Right atrium auricular region (tissue), 2 donors: Measurements from ENCODE around the gene CFAP68. TPM values are rescaled to one million over a fixed set of nuclear protein-coding genes. Genes with fewer than 3 reads are reported as not detected.
A peak's percentile ranks its signal among the peaks of the same experiment; 100 is the strongest.

Source experiments
- DNase-seq: peaks from one replicate; pipeline ENCODE4 v3.0.0-alpha.2; 2019; ENCODE audit warnings: low spot score
- H3K27ac ChIP-seq, 2 donors: fragments of 200-600 bp; sonication (generic); 1 replicate in 1 of 2; 2 replicates in 1 of 2; pipeline ENCODE4 v1.5.1; 2016 to 2019
- H3K27me3 ChIP-seq, 2 donors: fragments of 200-600 bp; sonication (generic); one replicate each; pipeline versions ENCODE4 v1.5.1 to v1.6.0; 2017 to 2019
- H3K36me3 ChIP-seq: fragments of 200-600 bp; sonication (generic); one replicate; pipeline ENCODE4 v1.5.1; 2016
- H3K4me1 ChIP-seq, 2 donors: fragments of 200-600 bp; sonication (generic); one replicate each; pipeline versions ENCODE4 v1.5.1 to v1.6.0; 2017 to 2019
- H3K4me3 ChIP-seq, 2 donors: fragments of 200-600 bp; sonication (generic); 1 replicate in 1 of 2; 2 replicates in 1 of 2; pipeline ENCODE4 v1.5.1; 2017 to 2019; ENCODE audit warnings: mild to moderate bottlenecking in 1 of 2, moderate library complexity in 1 of 2
- H3K9me3 ChIP-seq, 2 donors: fragments of 200-600 bp; sonication (generic); one replicate each; pipeline ENCODE4 v1.5.1; 2019
- total RNA-seq, 2 donors: library from RNA; depleted of rRNA; stranded (reverse); fragments of >200 nt; gene quantifications; one replicate each; pipeline ENCODE4 v1.1.0, GENCODE V29; 2016
- TF ChIP-seq, protein P1 (sequence below), 2 donors: fragments of 200-600 bp; sonication (generic); IDR thresholded peaks; one replicate each; pipeline ENCODE4 v1.5.1; 2019; ENCODE audit warnings: antibody characterized with exemption in 2 of 2

The CFAP68 gene
- total RNA-seq, 2 donors from 2014 or later = 27.7 to 40.9 TPM

DNA sequence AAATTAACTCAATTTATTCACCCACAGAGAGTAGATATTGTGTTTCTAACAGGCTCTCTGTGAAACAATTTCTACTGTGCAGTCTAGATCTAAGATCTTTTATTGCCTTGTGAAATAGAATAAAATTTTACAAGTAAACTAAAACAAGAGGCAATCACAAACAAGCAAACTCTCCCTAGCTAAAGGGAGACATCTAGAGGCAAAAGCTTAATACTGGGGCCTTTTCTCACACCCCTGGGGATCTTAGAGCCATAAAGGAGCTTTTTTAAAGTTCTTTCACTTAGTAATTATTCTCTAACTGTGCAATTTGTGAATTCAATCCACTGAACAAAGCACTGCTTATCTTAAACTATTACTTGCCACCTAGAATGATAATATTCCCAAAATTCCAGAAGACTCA lies 27.7 kb upstream of the CFAP68 start:
- Histone ChIP-seq H3K27me3 (no peaks in the 10 kb centered on the region), H3K36me3 (peaks cover 51% of the 10 kb centered on the region), H3K9me3 (no peaks in the 10 kb centered on the region), H3K27ac (no peak overlapping the region), H3K4me3 (no peak overlapping the region), H3K4me1 (no peaks in the 10 kb centered on the region)
- TF ChIP-seq, protein P1, sequence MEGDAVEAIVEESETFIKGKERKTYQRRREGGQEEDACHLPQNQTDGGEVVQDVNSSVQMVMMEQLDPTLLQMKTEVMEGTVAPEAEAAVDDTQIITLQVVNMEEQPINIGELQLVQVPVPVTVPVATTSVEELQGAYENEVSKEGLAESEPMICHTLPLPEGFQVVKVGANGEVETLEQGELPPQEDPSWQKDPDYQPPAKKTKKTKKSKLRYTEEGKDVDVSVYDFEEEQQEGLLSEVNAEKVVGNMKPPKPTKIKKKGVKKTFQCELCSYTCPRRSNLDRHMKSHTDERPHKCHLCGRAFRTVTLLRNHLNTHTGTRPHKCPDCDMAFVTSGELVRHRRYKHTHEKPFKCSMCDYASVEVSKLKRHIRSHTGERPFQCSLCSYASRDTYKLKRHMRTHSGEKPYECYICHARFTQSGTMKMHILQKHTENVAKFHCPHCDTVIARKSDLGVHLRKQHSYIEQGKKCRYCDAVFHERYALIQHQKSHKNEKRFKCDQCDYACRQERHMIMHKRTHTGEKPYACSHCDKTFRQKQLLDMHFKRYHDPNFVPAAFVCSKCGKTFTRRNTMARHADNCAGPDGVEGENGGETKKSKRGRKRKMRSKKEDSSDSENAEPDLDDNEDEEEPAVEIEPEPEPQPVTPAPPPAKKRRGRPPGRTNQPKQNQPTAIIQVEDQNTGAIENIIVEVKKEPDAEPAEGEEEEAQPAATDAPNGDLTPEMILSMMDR (IDR thresholded peaks at IDR 0.05) = peak in 1 of 2 donors; percentile 34
- no peak for DNase-seq

DNA sequence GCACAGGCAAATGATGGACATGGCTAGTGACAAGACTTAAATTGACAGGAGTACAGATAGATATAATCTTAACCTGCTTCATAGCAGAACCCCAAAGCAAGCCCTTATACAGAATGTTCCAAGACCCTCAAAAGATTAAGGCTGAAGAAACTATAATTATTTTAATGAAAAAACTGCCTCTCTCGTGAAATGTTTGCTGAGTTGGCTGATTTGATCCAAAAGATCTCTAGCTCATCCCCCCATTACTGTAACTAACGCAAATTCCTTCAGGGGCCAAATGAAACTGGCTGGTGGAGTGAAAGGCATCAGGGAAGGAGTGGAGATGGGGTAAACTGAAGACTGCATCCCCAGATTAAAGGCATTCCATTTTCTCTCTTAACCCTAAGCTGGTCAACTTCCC lies 27.2 kb upstream of the CFAP68 start:
- Histone ChIP-seq H3K4me3 (no peak overlapping the region), H3K27me3 (no peaks in the 10 kb centered on the region), H3K27ac (no peak overlapping the region), H3K4me1 (no peaks in the 10 kb centered on the region), H3K36me3 (peaks cover 51% of the 10 kb centered on the region), H3K9me3 (no peaks in the 10 kb centered on the region)
- TF ChIP-seq, protein P1 (IDR thresholded peaks at IDR 0.05) = no peak
- no peak for DNase-seq

DNA sequence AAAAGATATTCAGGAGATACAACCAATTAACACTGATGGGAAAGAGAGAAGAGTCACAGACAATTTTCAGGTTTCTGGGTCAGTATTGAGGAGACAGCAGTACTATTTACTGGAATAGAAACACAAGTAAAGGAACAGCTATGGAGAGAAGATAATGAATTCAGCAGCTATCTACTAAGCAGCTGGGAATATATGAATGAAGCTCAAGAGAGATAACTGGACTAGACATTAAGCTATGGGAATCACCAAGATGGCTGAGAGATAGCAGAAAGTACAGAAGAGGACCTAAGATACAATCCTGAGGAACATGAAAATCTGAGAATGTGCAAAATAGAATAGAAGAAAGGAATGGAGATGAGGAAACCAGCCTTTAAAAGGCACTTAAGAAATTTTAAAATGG lies 23.8 kb upstream of the CFAP68 start:
- peaks cover 42% of the 10 kb centered on the region for H3K36me3 ChIP-seq
- TF ChIP-seq, protein P1 (IDR thresholded peaks at IDR 0.05) = no peak
- H3K4me3 ChIP-seq = no peak overlapping the region

DNA sequence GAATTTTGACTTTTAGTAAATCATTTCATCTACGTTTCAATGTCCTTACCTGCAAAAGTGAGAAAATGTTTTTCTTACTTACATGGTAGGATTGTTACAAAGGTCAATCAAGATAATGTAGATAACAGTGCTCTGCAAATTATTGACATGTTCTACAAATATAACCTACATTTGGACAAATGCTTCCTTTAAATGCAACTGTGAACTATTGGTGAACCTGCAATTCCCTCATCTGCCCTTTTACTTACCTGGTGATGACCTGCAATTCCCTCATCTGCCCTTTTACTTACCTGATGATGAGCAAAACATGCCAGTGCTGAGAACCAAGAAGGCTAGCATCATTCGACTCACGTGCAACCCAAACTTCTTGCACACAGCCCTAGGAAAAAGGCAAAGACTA lies 19.1 kb upstream of the CFAP68 start:
- no peak overlapping the region for H3K4me3 ChIP-seq
- H3K4me1 ChIP-seq = no peaks in the 10 kb centered on the region
- TF ChIP-seq, protein P1 (IDR thresholded peaks at IDR 0.05) = no peak
- no peaks in the 10 kb centered on the region for H3K27me3 ChIP-seq
- DNase-seq = no peak
- H3K27ac ChIP-seq = no peak overlapping the region
- peaks cover 30% of the 10 kb centered on the region for H3K36me3 ChIP-seq
- H3K9me3 ChIP-seq = no peaks in the 10 kb centered on the region

More for the DNA sequence above, 23.8 kb upstream of the CFAP68 start:
- no peaks in the 10 kb centered on the region for H3K27me3 ChIP-seq
- no peaks in the 10 kb centered on the region for H3K4me1 ChIP-seq
- DNase-seq = no peak
- H3K9me3 ChIP-seq = no peaks in the 10 kb centered on the region
- H3K27ac ChIP-seq = no peak overlapping the region

DNA sequence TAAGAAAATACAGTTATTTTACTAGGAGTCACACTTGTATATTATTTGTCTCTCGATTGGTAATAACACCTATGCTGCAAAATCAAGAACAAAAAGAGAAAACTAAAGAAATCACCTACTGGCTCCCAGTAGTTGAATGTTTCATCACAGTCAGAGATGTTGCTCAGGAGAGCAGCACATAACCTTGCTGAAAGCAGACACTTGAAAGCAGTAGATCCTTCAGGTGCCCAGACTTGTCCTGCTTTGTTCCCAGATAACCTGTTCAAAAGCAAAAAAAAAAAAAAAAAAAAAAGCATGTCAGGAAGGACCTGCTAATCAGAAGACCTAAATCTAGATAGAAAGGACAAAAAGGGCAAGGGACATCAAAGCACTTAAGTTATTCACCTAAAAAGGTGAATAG lies 9.2 kb upstream of the CFAP68 start:
- Histone ChIP-seq H3K4me3 (no peak overlapping the region), H3K4me1 (peaks cover 0 to 6% of the 10 kb centered on the region in 2 donors), H3K27me3 (no peaks in the 10 kb centered on the region), H3K27ac (no peak overlapping the region), H3K9me3 (no peaks in the 10 kb centered on the region), H3K36me3 (peaks cover 7% of the 10 kb centered on the region)
- no peak for DNase-seq
- TF ChIP-seq, protein P1 (IDR thresholded peaks at IDR 0.05) = no peak

DNA sequence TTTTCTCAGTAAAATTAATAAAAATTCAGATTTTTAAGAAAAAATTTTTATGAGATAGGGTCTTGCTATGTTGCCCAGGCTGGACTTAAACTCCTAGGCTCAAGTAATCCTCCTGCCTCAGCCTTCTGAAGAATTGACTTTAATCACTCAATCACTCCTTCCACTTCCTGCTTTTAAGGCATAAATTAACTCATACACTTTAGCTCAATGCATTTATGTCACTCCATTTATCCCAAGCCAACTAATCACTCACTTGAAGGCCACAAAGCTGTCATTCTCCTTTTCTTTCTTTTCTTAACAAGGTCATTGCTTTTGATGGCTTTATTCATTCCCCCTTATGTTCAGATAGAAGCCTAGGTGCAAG lies 8.8 kb upstream of the CFAP68 start:
- no peaks in the 10 kb centered on the region for H3K9me3 ChIP-seq
- H3K27ac ChIP-seq = peak overlapping the region; percentile 91 to 94
- H3K36me3 ChIP-seq = peaks cover 7% of the 10 kb centered on the region

More for the DNA sequence above, 8.8 kb upstream of the CFAP68 start:
- Histone ChIP-seq H3K4me3 (peak overlapping the region; percentile 81 to 94), H3K4me1 (peaks cover 0 to 6% of the 10 kb centered on the region in 2 donors), H3K27me3 (no peaks in the 10 kb centered on the region)
- TF ChIP-seq, protein P1 (IDR thresholded peaks at IDR 0.05) = no peak
- no peak for DNase-seq
